Left ventricle myocardium inferior (tissue), 1 donor: ENCODE data around the gene SLU7. TPM values are rescaled to one million over a fixed set of nuclear protein-coding genes. Genes with fewer than 3 reads are reported as not detected.

Source experiments
- DNase-seq: peaks from one replicate; pipeline ENCODE4 v3.0.0-alpha.2; 2020
- H3K27ac ChIP-seq: fragments of 200-600 bp; replicated peaks from 2 replicates; pipeline ENCODE4 v1.8.0; 2021
- H3K27me3 ChIP-seq: fragments of 200-600 bp; 2 replicates; pipeline ENCODE4 v1.8.0; 2021; ENCODE audit warnings: low read depth
- H3K36me3 ChIP-seq: fragments of 200-600 bp; 2 replicates; pipeline ENCODE4 v1.8.0; 2021
- H3K4me1 ChIP-seq: fragments of 200-600 bp; 2 replicates; pipeline ENCODE4 v1.8.0; 2021
- H3K4me3 ChIP-seq: fragments of 200-600 bp; 2 replicates; pipeline ENCODE4 v1.8.0; 2021; ENCODE audit warnings: mild to moderate bottlenecking, moderate library complexity
- H3K9me3 ChIP-seq: fragments of 200-600 bp; replicated peaks from 2 replicates; pipeline ENCODE4 v1.8.0; 2021
- CTCF ChIP-seq: fragments of 200-600 bp; IDR thresholded peaks from 2 replicates; pipeline ENCODE4 v1.8.0; 2021; ENCODE audit warnings: antibody characterized with exemption, mild to moderate bottlenecking, borderline replicate concordance
- intact Hi-C: fragments of 100-400 bp; cut with micrococcal nuclease; formaldehyde crosslinking; loops from one replicate; pipeline ENCODE4 v1.11.0; 2022
- total RNA-seq: library from RNA; stranded (reverse); fragmentation: NEBNext Ultra II Directional; extraction: Animal tissue kit (Norgen Biotek cat#: 25700); gene quantifications from one replicate; pipeline ENCODE4 v1.2.1, GENCODE V29; 2021
- donor health status: DM: no; HTN: yes; CAD: no; lungs with severe emphysema.

Gene SLU7
- total RNA-seq, 1 donor from 2014 or later: 56.2 TPM

GRCh38 chr5:160366230-160366629, 52.7 kb downstream of the SLU7 start:
- no peaks in the 10 kb centered on the region for H3K27me3 ChIP-seq
- no peaks in the 10 kb centered on the region for H3K36me3 ChIP-seq
- no peak for TF ChIP-seq CTCF
- H3K4me1 ChIP-seq: peaks cover 45% of the 10 kb centered on the region
- no peak for DNase-seq
- no peak overlapping the region for H3K4me3 ChIP-seq
- intact Hi-C loops: no loop called here
- H3K9me3 ChIP-seq: no peaks in the 10 kb centered on the region
- H3K27ac ChIP-seq: no peak overlapping the region

- TF ChIP-seq CTCF: no peak
- Histone ChIP-seq H3K4me1 (peaks cover 48% of the 10 kb centered on the region), H3K9me3 (no peaks in the 10 kb centered on the region), H3K27me3 (no peaks in the 10 kb centered on the region), H3K27ac (peak overlapping the region; percentile 78), H3K4me3 (no peak overlapping the region), H3K36me3 (no peaks in the 10 kb centered on the region)
- intact Hi-C loops: no loop called here
- no peak for DNase-seq
These were observed 55.1 kb downstream of the SLU7 start for GRCh38 chr5:160363660-160364395.

GRCh38 chr5:160363211-160363610, 55.7 kb downstream of the SLU7 start:
- Histone ChIP-seq H3K36me3 (no peaks in the 10 kb centered on the region), H3K4me3 (no peak overlapping the region), H3K4me1 (peaks cover 54% of the 10 kb centered on the region), H3K27ac (peak overlapping the region; percentile 78), H3K27me3 (no peaks in the 10 kb centered on the region), H3K9me3 (no peaks in the 10 kb centered on the region)
- no peak for TF ChIP-seq CTCF
- DNase-seq: no peak
- intact Hi-C loops: no loop called here

- DNase-seq: no peak
- intact Hi-C loops: no loop called here
- Histone ChIP-seq H3K4me3 (no peak overlapping the region), H3K36me3 (no peaks in the 10 kb centered on the region), H3K27me3 (no peaks in the 10 kb centered on the region), H3K4me1 (peaks cover 68% of the 10 kb centered on the region), H3K9me3 (no peaks in the 10 kb centered on the region), H3K27ac (peak overlapping the region; percentile 78)
- no peak for TF ChIP-seq CTCF
These were observed 57.2 kb downstream of the SLU7 start for GRCh38 chr5:160361624-160362228.

GRCh38 chr5:160360310-160360709, 58.6 kb downstream of the SLU7 start:
- Histone ChIP-seq H3K9me3 (no peaks in the 10 kb centered on the region), H3K27me3 (no peaks in the 10 kb centered on the region), H3K4me1 (peaks cover 76% of the 10 kb centered on the region), H3K4me3 (no peak overlapping the region), H3K36me3 (no peaks in the 10 kb centered on the region), H3K27ac (peak overlapping the region; percentile 45)
- TF ChIP-seq CTCF: no peak
- no peak for DNase-seq
- intact Hi-C loops: no loop called here
